PC-9 (cell line): ENCODE measurements around the gene ZNF470. TPM values are rescaled to one million over a fixed set of nuclear protein-coding genes. Genes with fewer than 3 reads are reported as not detected.

Experiments used
- BruUV-seq: library from RNA; stranded (reverse); fragments of 400-500 nt; replicated peaks from 2 replicates; lab custom pipeline; 2021; lab: Mats Ljungman, UMichigan
- CTCF ChIA-PET: fragments of 300-600 bp; sonication (Branson Sonifier 250); formaldehyde crosslinking; loops from one replicate; lab custom pipeline; 2022; ENCODE audit warnings: antibody characterized with exemption; lab: Charles Lee
- POLR2A ChIA-PET: fragments of 300-600 bp; sonication (Branson Sonifier 250); formaldehyde crosslinking; loops from one replicate; lab custom pipeline; 2022; ENCODE audit warnings: antibody characterized with exemption; ENCODE audit not compliant: unreplicated experiment; lab: Charles Lee
- DNase-seq, 2 experiments: peaks; one replicate each; pipeline versions ENCODE4 v3.0.0 to v3.0.0-alpha.2; 2015 to 2022; ENCODE audit warnings: mixed read lengths in 1 of 2
- H2AFZ ChIP-seq: fragments of 200-600 bp; sonication (generic); 2 replicates; pipeline ENCODE4 v1.8.1; 2017; ENCODE audit warnings: antibody characterized with exemption
- H3F3A ChIP-seq: fragments of 200-600 bp; sonication (generic); 2 replicates; pipeline ENCODE4 v1.8.1; 2017; ENCODE audit warnings: antibody characterized with exemption, mild to moderate bottlenecking, low read depth; ENCODE audit not compliant: insufficient read depth
- H3K27ac ChIP-seq: fragments of 200-600 bp; sonication (generic); 2 replicates; pipeline ENCODE4 v1.6.1; 2016; ENCODE audit warnings: mixed run types
- H3K27me3 ChIP-seq: fragments of 200-600 bp; sonication (generic); 2 replicates; pipeline ENCODE4 v1.6.1; 2016; ENCODE audit warnings: low read depth, mixed run types; ENCODE audit not compliant: insufficient read depth
- H3K36me3 ChIP-seq: fragments of 200-600 bp; sonication (generic); 2 replicates; pipeline ENCODE4 v1.6.1; 2016; ENCODE audit warnings: low read depth, mixed run types
- H3K4me1 ChIP-seq: fragments of 200-600 bp; sonication (generic); replicated peaks from 2 replicates; pipeline ENCODE4 v1.6.1; 2016; ENCODE audit warnings: mixed run types; ENCODE audit not compliant: insufficient read depth
- H3K4me2 ChIP-seq: fragments of 200-600 bp; sonication (generic); 2 replicates; pipeline ENCODE4 v1.6.1; 2017; ENCODE audit warnings: mixed run types
- H3K4me3 ChIP-seq: fragments of 200-600 bp; sonication (generic); 2 replicates; pipeline ENCODE4 v1.6.1; 2016; ENCODE audit warnings: mixed run types
- H3K79me2 ChIP-seq: fragments of 200-600 bp; sonication (generic); 2 replicates; pipeline ENCODE4 v1.6.1; 2017; ENCODE audit warnings: low read depth, mixed run types
- H3K9me2 ChIP-seq: fragments of 200-600 bp; sonication (generic); 2 replicates; pipeline ENCODE4 v1.8.1; 2017; ENCODE audit warnings: mild to moderate bottlenecking; ENCODE audit not compliant: insufficient read depth
- H3K9me3 ChIP-seq: fragments of 200-600 bp; sonication (generic); 2 replicates; pipeline ENCODE4 v1.8.1; 2016; ENCODE audit warnings: low read depth; ENCODE audit not compliant: insufficient read depth
- H4K20me1 ChIP-seq: fragments of 200-600 bp; sonication (generic); 2 replicates; pipeline ENCODE4 v1.8.1; 2017; ENCODE audit not compliant: insufficient read depth
- CTCF ChIP-seq: fragments of 200-600 bp; sonication (generic); conservative IDR thresholded peaks from 2 replicates; pipeline ENCODE4 v1.6.1; 2017; ENCODE audit warnings: mixed run types, antibody characterized with exemption, mild to moderate bottlenecking, moderate library complexity
- EZH2 ChIP-seq: fragments of 200-600 bp; sonication (generic); IDR thresholded peaks from 2 replicates; pipeline ENCODE4 v1.8.0; 2017; ENCODE audit warnings: antibody characterized with exemption, low read depth
- intact Hi-C: fragments of 100-400 bp; cut with micrococcal nuclease; formaldehyde crosslinking; loops from one replicate; pipeline ENCODE4 v1.10.0; 2022; ENCODE audit not compliant: unreplicated experiment
- total RNA-seq: library from RNA; stranded (reverse); gene quantifications from 2 replicates; pipeline ENCODE4 v1.2.3, GENCODE V29; 2021

The ZNF470 gene
- total RNA-seq, 1 experiment from 2014 or later, result 1.7 TPM

GRCh38 chr19:56595548-56595899 is 28.3 kb downstream of the ZNF470 start:
- H3K9me2 ChIP-seq, result no peaks in the 10 kb centered on the region
- H4K20me1 ChIP-seq, result no peaks in the 10 kb centered on the region
- peak overlapping the region; percentile 90 for H2AFZ ChIP-seq
- TF ChIP-seq EZH2, result no peak
- no peak for TF ChIP-seq CTCF
- intact Hi-C loops, result loop anchor here (1.0 kb wide), 2 partner anchors 28 to 57 kb away; partner anchors contain the start of genes ZFP28 and ZNF470
- no peaks in the 10 kb centered on the region; the same call in 1 of the 2 replicates for H3K27me3 ChIP-seq
- H3K4me1 ChIP-seq, result 0 out of 2 replicates have a peak, but pooled peaks cover 4% of the 10 kb centered on the region
- H3K27ac ChIP-seq, result no peak overlapping the region
- ChIA-PET POLR2A (interaction anchor here (0.6 to 0.7 kb wide), 2 partner anchors 192 to 996 kb away, joined by 6 to 7 read pairs; partner anchors contain the start of genes FIZ1 and ZNF583), CTCF (interaction anchor here (0.7 kb wide), 1 partner anchor 941 kb away, joined by 4 read pairs; no protein-coding TSS in a partner anchor)
- BruUV-seq, result no TSS peak
- H3K4me2 ChIP-seq, result peak overlapping the region; percentile 86
- H3K36me3 ChIP-seq, result peaks cover 19% of the 10 kb centered on the region
- peaks cover 14% of the 10 kb centered on the region for H3K79me2 ChIP-seq
- H3K4me3 ChIP-seq, result peak overlapping the region; percentile 75
- peaks cover 2% of the 10 kb centered on the region; the same call in 1 of the 2 replicates for H3K9me3 ChIP-seq
- DNase-seq, result no peak
- no peaks in the 10 kb centered on the region for H3F3A ChIP-seq

- Histone ChIP-seq H3K36me3 (peaks cover 31% of the 10 kb centered on the region), H3K9me3 (no peaks in the 10 kb centered on the region; the same call in 1 of the 2 replicates), H3K4me1 (0 out of 2 replicates have a peak, but pooled peaks cover 4% of the 10 kb centered on the region), H4K20me1 (no peaks in the 10 kb centered on the region), H3K27ac (no peak overlapping the region), H3K79me2 (peaks cover 14% of the 10 kb centered on the region), H3F3A (no peaks in the 10 kb centered on the region), H3K4me3 (no peak overlapping the region), H3K9me2 (no peaks in the 10 kb centered on the region), H3K27me3 (no peaks in the 10 kb centered on the region; the same call in 1 of the 2 replicates), H3K4me2 (no peak overlapping the region), H2AFZ (no peak overlapping the region)
- intact Hi-C loops, result no loop called here
- no TSS peak for BruUV-seq
- DNase-seq, result no peak
- CTCF ChIA-PET, result no interaction called here
- TF ChIP-seq CTCF, result no peak
- TF ChIP-seq EZH2, result no peak
- POLR2A ChIA-PET, result no interaction called here
These were observed 29.4 kb downstream of the ZNF470 start for GRCh38 chr19:56596676-56597075.

DNA sequence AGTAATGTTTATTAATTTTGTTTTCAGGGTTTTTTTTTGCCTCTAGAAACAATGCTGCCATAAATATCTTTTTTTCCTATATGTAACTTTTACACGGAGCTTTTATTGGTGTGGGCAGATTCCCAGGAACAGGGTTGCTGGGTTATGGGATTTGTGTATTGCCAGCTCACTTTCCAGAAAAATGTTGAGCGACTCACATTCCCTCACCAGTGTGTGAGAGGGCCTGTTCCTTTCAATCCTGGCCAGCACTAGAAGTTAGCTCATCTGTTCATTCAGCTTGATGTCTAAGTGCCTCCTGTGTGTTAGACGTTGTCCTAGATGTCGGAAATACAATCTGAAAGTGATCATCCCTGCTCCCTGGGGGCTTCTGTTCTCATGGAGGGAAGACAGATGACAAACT is 30.4 kb downstream of the ZNF470 start:
- H2AFZ ChIP-seq, result no peak overlapping the region
- no peak overlapping the region for H3K27ac ChIP-seq
- H3K27me3 ChIP-seq, result no peaks in the 10 kb centered on the region; the same call in 1 of the 2 replicates
- CTCF ChIA-PET, result no interaction called here
- H4K20me1 ChIP-seq, result no peaks in the 10 kb centered on the region
- no peaks in the 10 kb centered on the region for H3F3A ChIP-seq
- peaks cover 14% of the 10 kb centered on the region for H3K79me2 ChIP-seq
- no peak overlapping the region for H3K4me3 ChIP-seq
- POLR2A ChIA-PET, result no interaction called here
- no peak for DNase-seq
- intact Hi-C loops, result no loop called here
- H3K36me3 ChIP-seq, result peaks cover 39% of the 10 kb centered on the region
- H3K4me1 ChIP-seq, result 0 out of 2 replicates have a peak, but pooled peaks cover 4% of the 10 kb centered on the region
- TF ChIP-seq EZH2, result no peak
- no peak for TF ChIP-seq CTCF
- no peaks in the 10 kb centered on the region; the same call in none of the 2 replicates for H3K9me3 ChIP-seq
- H3K9me2 ChIP-seq, result no peaks in the 10 kb centered on the region
- no peak overlapping the region for H3K4me2 ChIP-seq
- no TSS peak for BruUV-seq
